ENCODE data around the gene SCAP. TPM values are rescaled to one million over a fixed set of nuclear protein-coding genes. Genes with fewer than 3 reads are reported as not detected.

Gene SCAP
- total RNA-seq, 1 donor: 81.4 TPM

- Histone ChIP-seq H3K36me3 (ENCODE audit: insufficient read depth, low read length) (peaks cover 8% of the 10 kb centered on the region), H3K4me1 (ENCODE audit: insufficient read depth, low read length) (peaks cover 4% of the 10 kb centered on the region), H4K20me1 (ENCODE audit: insufficient read depth, low read length) (no peaks in the 10 kb centered on the region), H2AFZ (ENCODE audit: low read length) (no peak overlapping the region), H3K27ac (ENCODE audit: low read depth, low read length) (no peak overlapping the region), H3K79me2 (ENCODE audit: insufficient read depth, low read length) (no peaks in the 10 kb centered on the region), H3K9me3 (ENCODE audit: low read depth, low read length) (no peaks in the 10 kb centered on the region), H3K4me2 (ENCODE audit: insufficient read depth, low read length) (no peak overlapping the region), H3K27me3 (ENCODE audit: insufficient read depth, low read length) (no peaks in the 10 kb centered on the region), H3K4me3 (ENCODE audit: insufficient read depth, low read length) (no peak overlapping the region)
- DNase-seq (ENCODE audit: insufficient read length, low spot score, missing footprints): peak; percentile 48
- no peak for TF ChIP-seq CTCF (IDR thresholded peaks at IDR 0.05; ENCODE audit: extremely low read depth, low read depth, low read length)
Measured at GRCh38 chr3:47425383-47425778, 50.4 kb downstream of the SCAP start.

- Histone ChIP-seq H3K4me1 (ENCODE audit: insufficient read depth, low read length) (peaks cover 4% of the 10 kb centered on the region), H3K27me3 (ENCODE audit: insufficient read depth, low read length) (no peaks in the 10 kb centered on the region), H3K79me2 (ENCODE audit: insufficient read depth, low read length) (no peaks in the 10 kb centered on the region), H3K27ac (ENCODE audit: low read depth, low read length) (no peak overlapping the region), H2AFZ (ENCODE audit: low read length) (no peak overlapping the region), H3K36me3 (ENCODE audit: insufficient read depth, low read length) (peaks cover 14% of the 10 kb centered on the region), H3K9me3 (ENCODE audit: low read depth, low read length) (no peaks in the 10 kb centered on the region), H3K4me2 (ENCODE audit: insufficient read depth, low read length) (no peak overlapping the region), H4K20me1 (ENCODE audit: insufficient read depth, low read length) (no peaks in the 10 kb centered on the region), H3K4me3 (ENCODE audit: insufficient read depth, low read length) (no peak overlapping the region)
- DNase-seq (ENCODE audit: insufficient read length, low spot score, missing footprints): peak; percentile 52
- no peak for TF ChIP-seq CTCF (IDR thresholded peaks at IDR 0.05; ENCODE audit: extremely low read depth, low read depth, low read length)
Measured at GRCh38 chr3:47424434-47425382, 51.0 kb downstream of the SCAP start.

- H4K20me1 ChIP-seq (ENCODE audit: insufficient read depth, low read length): no peaks in the 10 kb centered on the region
- no peaks in the 10 kb centered on the region for H3K79me2 ChIP-seq (ENCODE audit: insufficient read depth, low read length)
- no peak overlapping the region for H3K4me2 ChIP-seq (ENCODE audit: insufficient read depth, low read length)
- no peak for TF ChIP-seq CTCF (IDR thresholded peaks at IDR 0.05; ENCODE audit: extremely low read depth, low read depth, low read length)
- H3K36me3 ChIP-seq (ENCODE audit: insufficient read depth, low read length): peaks cover 21% of the 10 kb centered on the region
- no peaks in the 10 kb centered on the region for H3K27me3 ChIP-seq (ENCODE audit: insufficient read depth, low read length)
- no peak overlapping the region for H3K4me3 ChIP-seq (ENCODE audit: insufficient read depth, low read length)
- H3K9me3 ChIP-seq (ENCODE audit: low read depth, low read length): no peaks in the 10 kb centered on the region
- H2AFZ ChIP-seq (ENCODE audit: low read length): no peak overlapping the region
- no peak overlapping the region for H3K27ac ChIP-seq (ENCODE audit: low read depth, low read length)
- peak; percentile 82 for DNase-seq (ENCODE audit: insufficient read length, low spot score, missing footprints)
- peaks cover 4% of the 10 kb centered on the region for H3K4me1 ChIP-seq (ENCODE audit: insufficient read depth, low read length)
Measured at GRCh38 chr3:47423548-47424145, 52.1 kb downstream of the SCAP start.

- no peaks in the 10 kb centered on the region for H3K79me2 ChIP-seq (ENCODE audit: insufficient read depth, low read length)
- H3K27ac ChIP-seq (ENCODE audit: low read depth, low read length): no peak overlapping the region
- H3K36me3 ChIP-seq (ENCODE audit: insufficient read depth, low read length): peaks cover 21% of the 10 kb centered on the region
- peaks cover 4% of the 10 kb centered on the region for H3K4me1 ChIP-seq (ENCODE audit: insufficient read depth, low read length)
- no peaks in the 10 kb centered on the region for H3K27me3 ChIP-seq (ENCODE audit: insufficient read depth, low read length)
- no peak overlapping the region for H2AFZ ChIP-seq (ENCODE audit: low read length)
- H3K4me2 ChIP-seq (ENCODE audit: insufficient read depth, low read length): no peak overlapping the region
- no peaks in the 10 kb centered on the region for H4K20me1 ChIP-seq (ENCODE audit: insufficient read depth, low read length)
- H3K4me3 ChIP-seq (ENCODE audit: insufficient read depth, low read length): no peak overlapping the region
- no peak for TF ChIP-seq CTCF (IDR thresholded peaks at IDR 0.05; ENCODE audit: extremely low read depth, low read depth, low read length)
- no peaks in the 10 kb centered on the region for H3K9me3 ChIP-seq (ENCODE audit: low read depth, low read length)
- peak; percentile 65 for DNase-seq (ENCODE audit: insufficient read length, low spot score, missing footprints)
Measured at GRCh38 chr3:47422743-47423142, 53.0 kb downstream of the SCAP start.
